GM21723 (cell line): Measurements from ENCODE around the gene SCGB1A1.
A peak's percentile ranks its signal among the peaks of the same experiment; 100 is the strongest.
"Not testable (repeated sequence)": the region's sequence is repeated elsewhere in the genome, so short reads cannot be mapped to it uniquely, and the experiment has no call there.

Experiments
- ATAC-seq: cut with Tn5 transposase; IDR thresholded peaks from one replicate; pipeline ENCODE4 v1.9.1; 2021; ENCODE audit warnings: mild to moderate bottlenecking, moderate library complexity; ENCODE audit not compliant: unreplicated experiment

SCGB1A1 gene

DNA sequence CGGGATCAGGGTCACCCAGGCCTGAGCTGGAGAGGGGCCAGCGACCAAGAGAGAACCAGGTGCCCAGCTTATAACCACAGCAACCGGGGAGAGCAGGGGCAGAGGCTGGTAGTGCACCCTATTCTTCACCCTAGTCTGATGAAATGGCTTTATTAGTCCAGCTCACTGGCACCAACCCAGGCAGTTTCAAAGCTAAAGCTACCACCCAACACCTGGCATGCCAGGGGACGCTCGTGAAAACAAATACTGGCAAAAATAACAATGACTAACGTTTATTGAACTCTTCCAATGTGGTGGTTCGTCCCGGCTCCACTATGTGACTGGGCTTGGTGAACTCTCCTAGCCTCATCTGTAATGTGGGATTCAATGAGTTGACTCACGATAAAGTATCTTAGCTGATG, 30.6 kb downstream of the SCGB1A1 start:
- ATAC-seq = no peak

DNA sequence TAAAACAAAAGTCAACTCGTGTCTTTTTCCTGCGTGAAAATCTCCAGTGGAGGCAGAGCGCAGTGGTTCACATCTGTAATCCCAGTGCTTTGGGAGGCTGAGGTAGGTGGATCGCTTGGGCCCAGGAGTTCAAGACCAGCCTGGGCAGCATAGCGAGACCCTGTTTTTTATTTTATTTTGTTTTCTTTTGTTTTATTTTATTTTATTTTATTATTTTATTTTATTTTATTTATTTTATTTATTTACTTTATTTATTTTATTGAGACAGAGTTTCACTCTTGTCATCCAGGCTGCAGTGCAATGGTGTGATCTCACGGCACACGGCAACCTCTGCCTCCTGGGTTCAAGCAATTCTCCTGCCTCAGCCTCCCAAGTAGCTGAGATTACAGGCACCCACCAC, 31.1 kb downstream of the SCGB1A1 start:
- ATAC-seq = not testable (repeated sequence)

DNA sequence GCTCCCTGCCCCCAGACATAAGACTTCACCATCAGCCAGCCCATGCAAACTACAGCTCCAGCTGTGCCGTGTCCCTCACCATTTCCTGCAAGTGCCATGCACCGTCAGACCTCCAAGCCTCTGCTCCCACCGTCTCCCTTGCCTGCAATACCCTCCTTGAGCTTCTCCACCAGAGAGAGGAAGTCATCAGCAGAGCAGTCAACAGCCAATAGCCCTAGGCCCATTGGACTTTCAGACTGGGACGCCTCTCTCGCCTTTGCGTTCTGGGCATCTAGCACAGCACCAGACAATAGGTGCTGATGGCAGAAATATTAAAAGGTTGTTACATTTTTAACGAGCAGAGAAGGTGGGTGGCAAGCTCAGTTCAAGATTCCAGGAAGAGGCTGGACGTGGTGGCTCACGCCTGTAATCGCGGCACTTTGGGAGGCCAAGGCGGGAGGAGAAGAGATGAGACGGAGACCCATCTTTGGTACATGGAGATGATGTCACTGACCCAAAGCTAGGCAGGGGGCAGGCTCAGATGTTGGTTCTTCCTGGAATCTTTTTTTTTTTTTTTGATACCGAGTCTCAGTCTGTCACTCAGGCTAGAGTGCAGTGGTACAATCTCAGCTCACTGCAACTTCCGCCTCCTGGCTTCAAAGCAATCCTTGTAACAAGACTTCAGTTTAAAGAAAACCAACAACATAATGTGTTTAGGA, 31.9 kb downstream of the SCGB1A1 start:
- ATAC-seq = no peak

DNA sequence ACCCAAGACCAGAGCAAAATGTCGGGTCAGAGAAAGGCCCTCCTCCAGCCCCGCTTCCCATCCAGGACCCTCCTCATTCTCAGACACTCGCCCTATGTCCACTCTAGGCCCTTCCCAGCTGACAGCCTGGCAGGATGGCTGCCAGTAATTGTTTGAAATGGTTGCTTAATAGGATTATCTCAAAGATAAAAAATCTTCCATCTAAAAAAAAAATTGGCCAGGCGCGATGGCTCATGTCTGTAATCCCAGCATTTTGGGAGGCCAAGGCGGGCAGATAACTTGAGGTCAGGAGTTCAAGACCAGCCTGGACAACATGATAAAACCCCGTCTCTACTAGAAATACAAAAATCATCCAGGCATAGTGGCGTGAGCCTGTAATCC, 32.4 kb downstream of the SCGB1A1 start:
- ATAC-seq = no peak

DNA sequence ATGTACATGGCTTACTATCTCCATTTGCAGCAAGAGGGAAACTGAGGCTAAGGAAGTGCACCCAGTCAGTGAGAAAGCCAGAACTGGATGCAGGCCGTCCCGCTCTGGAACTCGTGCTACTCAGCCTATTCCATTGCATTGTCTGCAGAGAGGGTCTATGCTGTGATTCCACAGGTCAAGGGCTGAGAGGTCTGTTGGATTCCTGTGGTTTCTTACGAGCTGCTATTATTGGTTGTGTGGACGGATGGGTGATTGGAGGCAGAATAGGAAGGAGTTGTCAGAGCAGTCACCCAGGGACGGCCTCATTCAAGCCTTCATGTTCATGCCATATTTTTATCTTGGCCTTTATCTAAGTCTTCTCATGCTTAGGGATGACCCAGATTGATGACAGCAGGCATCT, 33.4 kb downstream of the SCGB1A1 start:
- no peak for ATAC-seq

DNA sequence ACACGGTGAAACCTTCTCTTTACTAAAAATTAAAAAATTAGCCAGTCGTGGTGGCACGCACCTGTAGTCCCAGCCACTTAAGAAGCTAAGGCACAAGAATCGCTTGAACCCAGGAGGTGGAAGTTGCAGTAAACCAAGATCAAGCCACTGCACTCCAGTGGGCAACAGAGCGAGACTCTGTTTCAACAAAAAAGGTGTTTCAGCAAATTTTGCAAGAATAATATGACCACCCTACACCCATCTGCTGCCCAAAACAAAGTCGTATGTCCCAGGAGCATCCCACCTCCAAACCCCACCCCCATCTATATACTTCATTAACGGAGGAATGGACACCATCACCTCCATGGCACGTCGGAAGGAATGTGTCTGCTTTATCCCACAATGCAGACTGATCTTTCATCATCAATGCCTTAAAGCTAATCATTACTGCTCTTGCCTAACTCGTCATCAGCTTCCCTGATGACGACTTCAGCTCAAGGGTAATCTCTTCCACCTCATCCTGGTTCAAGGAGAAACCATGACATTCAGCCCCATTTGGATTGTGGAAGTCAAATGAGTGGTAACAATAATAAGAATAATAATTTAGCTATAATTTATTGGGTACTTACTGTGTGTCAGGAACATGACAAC, 34.1 kb downstream of the SCGB1A1 start:
- ATAC-seq = no peak

DNA sequence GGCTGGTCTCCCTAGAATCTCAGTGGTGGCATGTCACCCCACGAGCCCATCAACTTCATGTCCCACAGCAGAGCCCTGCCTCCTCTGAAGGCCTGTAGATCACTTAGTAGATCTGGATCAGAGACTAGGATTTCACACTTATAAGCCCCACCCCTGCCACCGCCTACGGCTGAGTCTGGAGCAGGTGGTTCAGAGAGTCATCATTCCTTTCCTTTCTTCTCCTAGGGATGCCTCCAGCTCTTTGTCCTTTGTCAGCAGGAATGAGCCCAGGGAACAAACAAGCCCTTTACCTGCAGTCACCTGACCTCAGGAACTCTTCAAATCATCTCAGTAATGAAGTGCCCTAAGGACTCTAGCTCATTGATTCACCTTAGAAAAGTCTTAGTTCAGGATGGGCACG, 37.8 kb downstream of the SCGB1A1 start:
- ATAC-seq = no peak

DNA sequence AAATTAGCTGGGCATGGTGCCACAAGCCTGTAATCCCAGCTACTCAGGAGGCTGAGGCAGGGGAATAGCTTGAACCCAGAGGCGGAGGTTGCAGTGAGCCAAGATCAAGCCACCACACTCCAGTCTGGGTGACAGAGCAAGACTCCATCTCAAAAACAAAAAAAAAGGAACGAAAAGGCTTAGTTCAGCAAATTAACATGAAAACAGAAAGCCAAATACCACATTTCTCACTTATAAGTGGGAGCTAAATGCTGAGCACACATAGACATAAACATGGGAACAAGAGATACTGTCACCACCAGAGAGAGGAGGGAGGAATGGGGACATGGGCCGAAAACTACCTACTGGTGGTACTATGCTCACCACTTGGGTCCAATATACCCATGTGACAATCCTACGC, 38.6 kb downstream of the SCGB1A1 start:
- ATAC-seq = no peak

DNA sequence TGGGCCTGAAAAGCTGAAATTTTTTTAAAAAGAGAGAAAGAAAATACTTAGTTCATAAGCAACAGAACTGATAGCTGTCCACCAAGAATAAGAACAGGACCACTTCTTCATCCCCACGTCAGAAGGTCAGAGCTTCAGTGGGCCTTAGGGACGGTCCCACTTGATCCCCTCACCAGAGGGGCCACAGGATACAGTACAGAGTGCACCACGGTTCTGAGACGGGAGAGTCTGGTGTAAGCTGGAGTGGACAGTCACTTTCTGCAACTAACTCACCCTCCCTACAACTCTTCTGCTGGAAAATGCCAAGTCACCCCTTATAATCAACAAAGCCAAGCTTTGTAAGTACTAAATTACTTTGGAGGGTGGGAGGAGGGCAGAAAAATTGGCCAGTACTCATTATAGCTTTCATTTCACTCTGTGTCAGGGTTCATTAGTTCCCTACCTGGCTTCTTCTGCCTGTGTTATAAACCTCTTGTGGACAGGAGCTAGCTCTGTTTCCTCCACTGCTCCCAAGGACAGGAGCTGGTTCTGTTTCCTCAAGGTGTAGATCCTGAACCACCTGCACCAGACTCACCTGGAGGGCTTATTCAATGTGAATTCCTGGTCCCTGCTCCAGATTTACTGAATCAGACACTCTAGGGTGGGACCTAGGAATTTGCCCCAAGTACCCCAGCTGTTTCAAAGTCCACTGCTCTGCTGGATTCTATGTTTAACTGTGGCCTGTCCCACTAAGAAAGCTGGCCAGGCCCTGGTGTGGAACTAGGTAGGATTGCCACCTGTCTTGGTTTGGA, 39.6 kb downstream of the SCGB1A1 start:
- ATAC-seq = no peak

DNA sequence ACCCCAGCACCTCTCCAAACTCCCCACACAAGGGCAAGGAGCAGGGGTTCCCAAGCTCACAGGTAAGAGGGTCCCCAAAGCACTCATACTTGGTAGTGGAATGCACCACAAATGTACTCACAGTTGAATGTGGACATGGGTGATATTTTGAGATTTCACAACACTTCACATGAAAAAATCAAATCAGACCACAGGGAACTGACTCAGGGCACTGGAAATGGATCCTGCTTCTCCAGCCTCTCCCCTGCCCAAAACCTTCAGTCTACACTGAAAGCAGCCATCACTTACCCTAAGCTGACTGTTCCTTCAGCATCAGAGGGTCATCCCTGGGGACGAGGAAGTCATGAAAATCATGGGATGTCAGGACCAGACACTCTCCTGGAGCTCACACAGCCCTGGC, 40.2 kb downstream of the SCGB1A1 start:
- no peak for ATAC-seq

DNA sequence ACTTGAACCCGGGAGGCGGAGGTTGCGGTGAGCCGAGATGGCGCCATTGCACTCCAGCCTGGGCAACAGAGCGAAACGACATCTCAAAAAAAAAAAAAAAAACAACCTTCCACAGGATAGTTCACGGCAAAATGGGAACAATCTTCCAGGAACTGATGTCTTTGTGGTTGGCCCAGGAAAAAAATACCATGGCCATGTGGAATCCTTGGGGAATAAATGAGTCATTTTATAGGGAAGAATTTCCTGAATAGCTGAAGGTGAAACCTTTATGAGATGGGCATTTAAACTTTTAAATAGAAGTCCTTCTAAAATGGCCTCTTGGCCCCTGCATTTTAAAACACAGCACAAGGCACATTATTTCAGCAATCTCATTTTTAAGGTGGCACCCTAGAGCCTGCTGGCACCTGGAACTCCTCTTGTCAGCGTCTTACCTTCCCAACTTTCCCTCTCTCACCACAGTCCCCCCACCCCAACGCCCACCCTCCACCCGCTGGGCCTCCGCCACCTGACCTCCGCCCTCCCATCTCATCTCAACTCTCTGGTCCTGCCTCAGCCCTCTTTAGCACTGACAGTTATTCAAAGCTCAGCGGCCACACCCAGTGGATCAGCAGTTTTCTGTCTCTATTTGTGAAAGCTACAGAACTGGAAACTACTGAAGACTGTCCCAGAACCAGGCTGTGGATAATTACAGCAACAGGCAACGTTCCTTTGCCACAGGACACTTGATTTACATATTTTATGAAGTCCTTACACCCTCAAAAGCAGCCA, 43.1 kb downstream of the SCGB1A1 start:
- ATAC-seq = no peak

DNA sequence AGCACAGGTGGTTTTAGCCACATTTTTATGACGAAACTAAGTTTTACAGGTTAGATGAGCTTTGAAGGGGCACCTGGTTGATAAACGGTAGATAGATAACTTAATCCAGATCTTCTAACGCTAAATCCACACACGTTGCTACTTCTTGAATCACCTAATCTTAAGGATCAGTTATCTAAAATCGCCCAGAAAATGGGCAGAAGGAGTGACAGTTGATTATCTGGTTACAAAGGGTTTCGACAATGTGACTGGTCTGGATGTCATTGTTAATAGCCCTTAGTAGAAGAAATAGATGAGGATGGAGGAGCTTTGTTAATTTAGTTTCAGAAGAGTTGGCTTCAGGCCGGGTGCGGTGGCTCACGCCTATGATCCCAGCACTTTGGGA, 43.7 kb downstream of the SCGB1A1 start:
- no peak for ATAC-seq

DNA sequence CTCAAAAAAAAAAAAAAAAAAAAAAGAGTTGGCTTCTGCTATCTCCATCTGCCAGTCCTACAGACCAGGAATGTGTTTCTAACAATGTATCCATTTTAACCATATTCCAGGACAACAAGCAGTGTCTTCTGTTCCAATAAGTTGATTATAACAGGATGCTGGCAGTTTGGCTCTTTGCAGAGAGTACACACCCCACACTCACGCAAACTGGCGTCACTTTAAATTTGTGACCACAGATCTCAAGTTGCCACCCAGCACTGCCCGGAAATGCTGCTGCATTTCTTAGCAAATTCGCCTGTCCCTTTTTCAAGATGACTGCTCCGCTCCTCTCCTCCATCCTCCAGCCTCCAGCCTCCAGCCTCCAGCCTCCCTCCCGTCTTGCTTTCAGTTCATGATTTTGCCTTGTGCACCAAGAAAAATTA, 44.3 kb downstream of the SCGB1A1 start:
- ATAC-seq = no peak

DNA sequence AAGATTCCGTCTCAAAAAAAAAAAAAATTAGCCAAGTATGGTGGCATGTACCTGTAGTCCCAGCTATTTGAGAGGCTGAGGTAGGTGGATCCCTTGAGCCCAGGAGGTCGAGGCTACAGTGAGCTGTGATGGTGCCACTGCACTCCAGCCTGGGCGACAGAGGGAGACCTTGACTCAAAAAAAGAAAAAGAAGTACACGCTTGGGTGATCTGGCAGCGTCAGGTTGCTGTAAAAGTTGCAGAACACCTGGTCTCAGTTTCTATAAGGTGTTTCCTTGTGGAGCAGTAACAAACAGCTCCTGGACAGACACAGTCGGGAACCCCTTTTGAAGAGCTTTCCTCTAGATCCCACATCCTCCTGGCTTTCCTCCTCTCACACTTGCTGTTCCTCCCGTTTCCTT, 45.8 kb downstream of the SCGB1A1 start:
- ATAC-seq = peak; percentile 75

DNA sequence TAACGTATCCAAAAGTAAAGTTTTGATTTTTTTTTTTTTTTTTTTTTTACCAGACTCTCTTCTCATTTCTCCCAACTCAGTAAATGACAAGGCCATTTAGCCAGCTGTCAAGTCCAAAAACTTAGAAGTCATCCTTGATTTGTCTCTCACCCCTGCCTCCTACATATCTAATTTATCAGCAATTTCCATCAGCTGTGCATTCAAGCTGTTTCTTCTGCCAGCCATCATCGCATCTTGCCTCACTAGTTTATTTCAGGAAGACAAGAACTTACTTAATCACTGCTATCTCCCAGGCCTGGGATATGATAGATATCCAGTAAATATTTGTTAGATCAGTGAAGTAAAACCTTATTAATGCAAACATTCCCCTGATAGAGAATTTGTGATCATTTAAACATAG, 47.6 kb downstream of the SCGB1A1 start:
- no peak for ATAC-seq

DNA sequence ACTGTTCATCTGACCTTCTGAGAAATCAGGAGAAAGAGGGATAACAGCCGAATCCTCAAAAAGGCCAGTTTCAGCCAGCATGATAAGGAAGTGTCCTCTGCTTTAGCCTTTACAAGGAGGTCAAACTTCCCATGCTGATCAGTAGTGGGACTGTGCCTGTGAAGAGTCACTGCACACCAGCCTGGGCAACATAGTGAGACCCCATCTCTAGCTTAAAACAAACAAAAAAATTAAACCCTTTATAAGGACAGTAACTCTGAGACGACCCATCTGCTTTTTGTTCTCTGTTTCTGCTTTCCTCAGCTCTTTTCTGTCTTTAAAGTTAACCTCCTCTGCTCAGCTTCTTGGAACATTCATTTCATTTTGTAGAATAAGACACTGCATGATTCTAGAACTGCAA, 49.7 kb downstream of the SCGB1A1 start:
- no peak for ATAC-seq

DNA sequence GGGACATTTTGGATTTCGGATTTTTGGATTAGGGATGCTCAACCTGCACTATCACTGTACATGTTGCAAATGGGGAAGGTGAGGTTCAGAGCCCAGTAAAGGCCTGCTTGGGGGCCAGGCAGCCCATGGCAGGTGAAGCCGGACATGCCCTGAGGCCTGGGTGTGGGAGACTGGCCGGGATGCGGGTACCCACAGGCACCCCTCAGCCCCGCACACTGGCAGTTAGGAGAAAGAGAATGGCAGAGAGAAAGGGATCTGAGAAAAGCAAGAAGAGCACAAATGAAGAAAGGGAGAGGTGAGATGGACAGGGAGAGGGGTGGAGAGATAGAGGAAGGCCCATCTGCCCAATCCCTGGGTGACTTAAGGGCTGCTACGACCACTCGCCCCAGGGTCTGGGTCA, 52.8 kb downstream of the SCGB1A1 start:
- ATAC-seq = no peak

DNA sequence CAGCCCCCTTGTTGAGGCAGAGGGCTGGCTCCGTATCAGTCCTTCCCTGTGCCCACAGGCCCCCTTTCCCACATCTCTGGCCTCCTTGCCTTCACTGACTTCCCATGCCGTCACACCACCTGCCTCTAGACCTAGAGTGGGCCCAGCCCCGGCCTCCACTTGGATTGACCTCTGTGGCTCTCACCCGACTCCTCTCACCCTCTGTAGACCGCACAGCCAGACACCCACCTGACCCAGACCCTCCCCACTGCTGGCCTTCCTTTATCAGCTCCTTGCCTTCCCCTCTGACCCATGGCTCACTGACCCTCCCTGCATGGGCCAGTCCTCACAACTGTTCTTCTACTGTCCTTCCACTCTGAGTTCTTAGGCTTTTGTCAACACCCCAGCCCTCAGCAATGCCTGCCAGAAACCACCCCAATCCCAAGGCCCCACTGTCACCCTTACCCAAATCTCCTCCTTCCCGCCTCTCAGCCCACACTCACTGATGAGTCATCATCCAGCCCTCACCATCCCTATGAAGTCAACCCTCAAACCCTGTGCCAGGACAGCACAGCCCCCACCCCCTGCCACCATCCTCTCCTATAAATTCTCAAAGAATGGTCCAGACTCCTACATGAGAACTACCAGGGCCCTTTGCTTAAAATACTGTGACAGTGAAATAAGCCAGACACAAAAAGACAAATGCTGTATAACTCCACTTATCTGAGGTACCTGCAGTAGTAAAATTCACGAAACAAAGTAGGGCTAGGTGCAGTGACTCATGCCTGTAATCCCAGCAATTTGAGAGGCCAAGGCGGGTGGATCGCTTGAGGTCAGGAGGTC, 53.4 kb downstream of the SCGB1A1 start:
- ATAC-seq = no peak
